ENCODE results near the gene GANC.
A peak's percentile ranks its signal among the peaks of the same experiment; 100 is the strongest.
"Not testable (repeated sequence)": the region's sequence is repeated elsewhere in the genome, so short reads cannot be mapped to it uniquely, and the experiment has no call there.

GANC gene

GRCh38 chr15:42272939-42273899 is at the start of gene GANC, which contains the start of gene TMEM87A:
Gene GANC (plus strand): TSS chr15:42273201. CDS start chr15:42274482, 1,281 bp downstream.
Gene TMEM87A (minus strand): TSS chr15:42273433. CDS start chr15:42273398, 35 bp downstream.
- Histone ChIP-seq H3K27me3 (ENCODE audit: low read depth, low read length) (no peaks in the 10 kb centered on the region), H3K36me3 (ENCODE audit: control insufficient read depth in 1 of 2, insufficient read depth in 2 of 2, low read length in 2 of 2) (peaks cover 0 to 17% of the 10 kb centered on the region in 2 donors), H3K4me3 (ENCODE audit: low read depth in 1 of 2, low read length in 2 of 2) (peak within 1 kb of the TSS; percentile 72 to 93), H3K4me1 (ENCODE audit: control insufficient read depth in 1 of 2, insufficient read depth in 2 of 2, low read length in 2 of 2) (peaks cover 22 to 39% of the 10 kb centered on the region in 2 donors), H3K27ac (ENCODE audit: low read length) (peak within 1 kb of the TSS; percentile 100), H3K9me3 (ENCODE audit: control insufficient read depth in 1 of 2, low read length in 2 of 2) (no peaks in the 10 kb centered on the region)

GRCh38 chr15:42226648-42227047 is 46.4 kb upstream of the GANC start:
- H3K4me1 ChIP-seq (ENCODE audit: control insufficient read depth in 1 of 2, insufficient read depth in 2 of 2, low read length in 2 of 2) = no peaks in the 10 kb centered on the region
- H3K36me3 ChIP-seq (ENCODE audit: control insufficient read depth in 1 of 2, insufficient read depth in 2 of 2, low read length in 2 of 2) = peaks cover 49 to 80% of the 10 kb centered on the region in 2 donors
- no peak overlapping the region for H3K27ac ChIP-seq (ENCODE audit: low read length)
- no peak overlapping the region for H3K4me3 ChIP-seq (ENCODE audit: low read depth in 1 of 2, low read length in 2 of 2)
- no peaks in the 10 kb centered on the region for H3K9me3 ChIP-seq (ENCODE audit: control insufficient read depth in 1 of 2, low read length in 2 of 2)
- no peaks in the 10 kb centered on the region for H3K27me3 ChIP-seq (ENCODE audit: low read depth, low read length)

- Histone ChIP-seq H3K4me1 (ENCODE audit: control insufficient read depth in 1 of 2, insufficient read depth in 2 of 2, low read length in 2 of 2) (no peaks in the 10 kb centered on the region), H3K36me3 (ENCODE audit: control insufficient read depth in 1 of 2, insufficient read depth in 2 of 2, low read length in 2 of 2) (peaks cover 49 to 79% of the 10 kb centered on the region in 2 donors), H3K4me3 (ENCODE audit: low read depth in 1 of 2, low read length in 2 of 2) (no peak overlapping the region), H3K27ac (ENCODE audit: low read length) (no peak overlapping the region), H3K27me3 (ENCODE audit: low read depth, low read length) (no peaks in the 10 kb centered on the region), H3K9me3 (ENCODE audit: control insufficient read depth in 1 of 2, low read length in 2 of 2) (no peaks in the 10 kb centered on the region)
Observed at GRCh38 chr15:42228036-42228435, 45.0 kb upstream of the GANC start.

GRCh38 chr15:42228981-42229380 is 44.0 kb upstream of the GANC start:
- not testable (repeated sequence) for H3K27me3 ChIP-seq (ENCODE audit: low read depth, low read length); H3K27ac ChIP-seq (ENCODE audit: low read length); H3K4me3 ChIP-seq (ENCODE audit: low read depth in 1 of 2, low read length in 2 of 2); H3K4me1 ChIP-seq (ENCODE audit: control insufficient read depth in 1 of 2, insufficient read depth in 2 of 2, low read length in 2 of 2); H3K9me3 ChIP-seq (ENCODE audit: control insufficient read depth in 1 of 2, low read length in 2 of 2)
- H3K36me3 ChIP-seq (ENCODE audit: control insufficient read depth in 1 of 2, insufficient read depth in 2 of 2, low read length in 2 of 2) = peaks cover 41 to 79% of the 10 kb centered on the region in 2 donors

GRCh38 chr15:42231088-42231487 is 41.9 kb upstream of the GANC start:
- Histone ChIP-seq H3K27me3 (ENCODE audit: low read depth, low read length) (no peaks in the 10 kb centered on the region), H3K4me1 (ENCODE audit: control insufficient read depth in 1 of 2, insufficient read depth in 2 of 2, low read length in 2 of 2) (no peaks in the 10 kb centered on the region), H3K4me3 (ENCODE audit: low read depth in 1 of 2, low read length in 2 of 2) (no peak overlapping the region), H3K27ac (ENCODE audit: low read length) (no peak overlapping the region), H3K9me3 (ENCODE audit: control insufficient read depth in 1 of 2, low read length in 2 of 2) (no peaks in the 10 kb centered on the region), H3K36me3 (ENCODE audit: control insufficient read depth in 1 of 2, insufficient read depth in 2 of 2, low read length in 2 of 2) (peaks cover 25 to 66% of the 10 kb centered on the region in 2 donors)

- Histone ChIP-seq H3K4me3 (ENCODE audit: low read depth in 1 of 2, low read length in 2 of 2) (no peak overlapping the region), H3K4me1 (ENCODE audit: control insufficient read depth in 1 of 2, insufficient read depth in 2 of 2, low read length in 2 of 2) (no peaks in the 10 kb centered on the region), H3K9me3 (ENCODE audit: control insufficient read depth in 1 of 2, low read length in 2 of 2) (no peaks in the 10 kb centered on the region), H3K27ac (ENCODE audit: low read length) (no peak overlapping the region), H3K27me3 (ENCODE audit: low read depth, low read length) (no peaks in the 10 kb centered on the region), H3K36me3 (ENCODE audit: control insufficient read depth in 1 of 2, insufficient read depth in 2 of 2, low read length in 2 of 2) (peaks cover 24 to 67% of the 10 kb centered on the region in 2 donors)
Observed at GRCh38 chr15:42232606-42233005, 40.4 kb upstream of the GANC start.

- H3K27ac ChIP-seq (ENCODE audit: low read length) = no peak overlapping the region
- H3K4me3 ChIP-seq (ENCODE audit: low read depth in 1 of 2, low read length in 2 of 2) = no peak overlapping the region
- H3K27me3 ChIP-seq (ENCODE audit: low read depth, low read length) = no peaks in the 10 kb centered on the region
- H3K36me3 ChIP-seq (ENCODE audit: control insufficient read depth in 1 of 2, insufficient read depth in 2 of 2, low read length in 2 of 2) = peaks cover 25 to 69% of the 10 kb centered on the region in 2 donors
- H3K4me1 ChIP-seq (ENCODE audit: control insufficient read depth in 1 of 2, insufficient read depth in 2 of 2, low read length in 2 of 2) = no peaks in the 10 kb centered on the region
- no peaks in the 10 kb centered on the region for H3K9me3 ChIP-seq (ENCODE audit: control insufficient read depth in 1 of 2, low read length in 2 of 2)
Observed at GRCh38 chr15:42233107-42233506, 39.9 kb upstream of the GANC start.

GRCh38 chr15:42239528-42240182 is 33.3 kb upstream of the GANC start:
- H3K9me3 ChIP-seq (ENCODE audit: control insufficient read depth in 1 of 2, low read length in 2 of 2) = no peaks in the 10 kb centered on the region
- H3K4me1 ChIP-seq (ENCODE audit: control insufficient read depth in 1 of 2, insufficient read depth in 2 of 2, low read length in 2 of 2) = no peaks in the 10 kb centered on the region
- no peak overlapping the region for H3K27ac ChIP-seq (ENCODE audit: low read length)
- peaks cover 32 to 45% of the 10 kb centered on the region in 2 donors for H3K36me3 ChIP-seq (ENCODE audit: control insufficient read depth in 1 of 2, insufficient read depth in 2 of 2, low read length in 2 of 2)
- H3K4me3 ChIP-seq (ENCODE audit: low read depth in 1 of 2, low read length in 2 of 2) = no peak overlapping the region
- H3K27me3 ChIP-seq (ENCODE audit: low read depth, low read length) = no peaks in the 10 kb centered on the region

- no peaks in the 10 kb centered on the region for H3K4me1 ChIP-seq (ENCODE audit: control insufficient read depth in 1 of 2, insufficient read depth in 2 of 2, low read length in 2 of 2)
- no peak overlapping the region for H3K27ac ChIP-seq (ENCODE audit: low read length)
- H3K27me3 ChIP-seq (ENCODE audit: low read depth, low read length) = no peaks in the 10 kb centered on the region
- H3K9me3 ChIP-seq (ENCODE audit: control insufficient read depth in 1 of 2, low read length in 2 of 2) = no peaks in the 10 kb centered on the region
- H3K36me3 ChIP-seq (ENCODE audit: control insufficient read depth in 1 of 2, insufficient read depth in 2 of 2, low read length in 2 of 2) = peaks cover 28 to 44% of the 10 kb centered on the region in 2 donors
- no peak overlapping the region for H3K4me3 ChIP-seq (ENCODE audit: low read depth in 1 of 2, low read length in 2 of 2)
Observed at GRCh38 chr15:42240823-42241222, 32.2 kb upstream of the GANC start.

- H3K27me3 ChIP-seq (ENCODE audit: low read depth, low read length) = no peaks in the 10 kb centered on the region
- no peaks in the 10 kb centered on the region for H3K9me3 ChIP-seq (ENCODE audit: control insufficient read depth in 1 of 2, low read length in 2 of 2)
- no peak overlapping the region for H3K4me3 ChIP-seq (ENCODE audit: low read depth in 1 of 2, low read length in 2 of 2)
- no peak overlapping the region for H3K27ac ChIP-seq (ENCODE audit: low read length)
- H3K4me1 ChIP-seq (ENCODE audit: control insufficient read depth in 1 of 2, insufficient read depth in 2 of 2, low read length in 2 of 2) = no peaks in the 10 kb centered on the region
- peaks cover 14 to 33% of the 10 kb centered on the region in 2 donors for H3K36me3 ChIP-seq (ENCODE audit: control insufficient read depth in 1 of 2, insufficient read depth in 2 of 2, low read length in 2 of 2)
Observed at GRCh38 chr15:42253300-42253699, 19.7 kb upstream of the GANC start.

- Histone ChIP-seq H3K4me1 (ENCODE audit: control insufficient read depth in 1 of 2, insufficient read depth in 2 of 2, low read length in 2 of 2) (peaks cover 7 to 9% of the 10 kb centered on the region in 2 donors), H3K4me3 (ENCODE audit: low read depth in 1 of 2, low read length in 2 of 2) (no peak overlapping the region), H3K36me3 (ENCODE audit: control insufficient read depth in 1 of 2, insufficient read depth in 2 of 2, low read length in 2 of 2) (peaks cover 45 to 61% of the 10 kb centered on the region in 2 donors), H3K9me3 (ENCODE audit: control insufficient read depth in 1 of 2, low read length in 2 of 2) (no peaks in the 10 kb centered on the region), H3K27ac (ENCODE audit: low read length) (no peak overlapping the region), H3K27me3 (ENCODE audit: low read depth, low read length) (no peaks in the 10 kb centered on the region)
Observed at GRCh38 chr15:42264795-42265194, 8.2 kb upstream of the GANC start.

Measured in muscle layer of duodenum (tissue), 2 donors.